PFSK-1 (cell line): ENCODE data around the gene GPR39.

Source experiments
- POLR2AphosphoS5 ChIP-seq: IDR thresholded peaks from 2 replicates; pipeline ENCODE4 v1.6.1; 2012; ENCODE audit warnings: low read depth, mild to moderate bottlenecking, control low read depth, low read length, moderate library complexity
- TAF1 ChIP-seq: IDR thresholded peaks from 2 replicates; pipeline ENCODE4 v1.6.1; 2012; ENCODE audit warnings: low read length, control low read depth, borderline replicate concordance; ENCODE audit not compliant: insufficient read depth

DNA sequence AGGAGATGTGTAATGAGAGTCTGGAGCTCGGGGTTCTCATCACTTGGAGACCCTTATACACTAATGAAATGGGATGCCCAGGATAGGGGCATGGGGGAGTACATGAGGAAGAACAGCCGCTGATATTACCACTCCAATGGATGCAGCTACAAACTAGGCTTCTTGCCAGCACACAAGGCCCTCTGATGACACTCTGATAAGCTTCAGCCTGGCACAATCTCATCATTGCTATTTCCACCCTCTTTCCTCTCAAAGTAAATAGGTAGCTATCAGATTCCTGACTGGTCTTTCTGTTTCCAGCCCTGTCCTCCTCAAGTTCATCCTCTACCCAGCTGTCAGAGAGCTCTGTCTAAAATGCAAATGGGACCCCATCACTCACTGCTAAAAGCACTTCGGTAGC lies 103.0 kb downstream of the GPR39 start:
- TF ChIP-seq POLR2AphosphoS5 (no peak), TAF1 (no peak)
